ENCODE results near the gene RAB9B.

RAB9B gene

GRCh38 chrX:103774070-103774642, 57.9 kb downstream of the RAB9B start:
- Histone ChIP-seq H3K9me3 (ENCODE audit: control insufficient read depth in 1 of 2, low read length in 2 of 2) (no peaks in the 10 kb centered on the region), H3K9ac (ENCODE audit: low read depth in 1 of 2, low read length in 2 of 2) (no peak overlapping the region), H3K27ac (ENCODE audit: low read depth, low read length) (no peak overlapping the region), H3K4me1 (ENCODE audit: control insufficient read depth in 1 of 2, insufficient read depth in 2 of 2, low read length in 2 of 2) (no peaks in the 10 kb centered on the region), H3K27me3 (ENCODE audit: control insufficient read depth in 1 of 2, insufficient read depth in 2 of 2, low read length in 2 of 2) (peaks cover 0 to 5% of the 10 kb centered on the region in 2 donors), H3K36me3 (ENCODE audit: control insufficient read depth in 1 of 2, insufficient read depth in 2 of 2, low read length in 2 of 2) (no peaks in the 10 kb centered on the region), H3K4me3 (ENCODE audit: low read depth in 1 of 2, low read length in 2 of 2) (no peak overlapping the region)

- H3K9ac ChIP-seq (ENCODE audit: low read depth in 1 of 2, low read length in 2 of 2) = no peak overlapping the region
- peaks cover 0 to 5% of the 10 kb centered on the region in 2 donors for H3K27me3 ChIP-seq (ENCODE audit: control insufficient read depth in 1 of 2, insufficient read depth in 2 of 2, low read length in 2 of 2)
- H3K9me3 ChIP-seq (ENCODE audit: control insufficient read depth in 1 of 2, low read length in 2 of 2) = no peaks in the 10 kb centered on the region
- H3K36me3 ChIP-seq (ENCODE audit: control insufficient read depth in 1 of 2, insufficient read depth in 2 of 2, low read length in 2 of 2) = no peaks in the 10 kb centered on the region
- no peak overlapping the region for H3K4me3 ChIP-seq (ENCODE audit: low read depth in 1 of 2, low read length in 2 of 2)
- H3K27ac ChIP-seq (ENCODE audit: low read depth, low read length) = no peak overlapping the region
- no peaks in the 10 kb centered on the region for H3K4me1 ChIP-seq (ENCODE audit: control insufficient read depth in 1 of 2, insufficient read depth in 2 of 2, low read length in 2 of 2)
Observed at GRCh38 chrX:103773445-103773844, 58.6 kb downstream of the RAB9B start.

Measured in duodenal mucosa (tissue), 2 donors.